ENCODE results near the gene CAMTA1.
A peak's percentile ranks its signal among the peaks of the same experiment; 100 is the strongest.

CAMTA1 gene

DNA sequence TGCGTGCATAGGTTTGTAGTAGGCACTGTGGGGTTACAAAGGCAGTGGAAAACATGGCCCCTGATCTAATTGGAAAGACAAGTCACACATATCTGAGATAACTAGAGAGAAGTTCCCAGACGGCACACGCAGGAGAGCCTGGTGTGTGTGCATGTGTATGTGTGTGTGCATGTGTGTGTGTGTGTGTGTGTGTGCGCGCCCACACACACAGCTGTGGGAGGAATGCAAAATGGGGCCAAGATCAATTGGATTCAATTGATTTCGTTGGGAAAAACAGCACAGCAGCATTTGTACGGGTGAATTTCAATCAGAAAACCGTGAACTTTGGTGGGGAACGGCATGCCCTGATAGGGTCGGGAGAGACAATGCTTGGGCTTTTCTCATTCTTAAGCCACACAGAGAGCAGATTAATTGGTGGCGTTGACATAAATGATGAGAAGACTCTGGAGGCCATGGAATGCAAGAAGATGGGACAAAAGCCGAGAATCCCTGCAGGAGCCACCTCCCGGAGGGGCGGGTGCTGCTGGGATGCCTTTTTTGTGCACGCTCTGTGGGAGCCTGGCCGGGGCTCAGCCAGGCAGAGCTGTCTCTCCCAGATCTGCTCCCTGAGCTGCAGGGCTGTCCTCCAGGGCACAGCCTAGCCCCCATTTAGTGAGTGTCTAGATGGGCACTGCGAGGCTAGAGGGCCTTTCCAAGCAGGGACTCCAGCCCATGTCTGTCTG lies 322.0 kb downstream of the CAMTA1 start:
- DNase-seq (ENCODE audit: low read depth, low spot score): no peak

DNA sequence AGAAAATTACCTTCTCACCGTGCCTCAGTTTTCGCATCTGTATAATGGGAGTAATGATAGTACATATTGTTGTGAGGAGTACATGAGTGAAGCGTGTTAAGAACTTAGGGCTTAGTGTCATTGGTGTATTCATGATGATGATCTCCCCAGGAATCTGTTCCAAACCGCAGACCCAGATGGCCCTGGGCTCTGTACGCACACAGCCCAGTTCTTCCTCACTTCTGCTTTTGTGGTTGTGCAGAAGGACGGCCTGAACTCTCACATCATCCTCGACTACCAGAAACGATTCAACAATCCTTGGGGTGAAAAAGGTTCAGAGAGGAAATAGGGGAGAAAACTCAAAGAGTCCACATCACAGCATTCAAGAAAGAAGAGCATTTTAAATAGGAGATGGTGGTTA lies 323.0 kb downstream of the CAMTA1 start:
- no peak for DNase-seq (ENCODE audit: low read depth, low spot score)

DNA sequence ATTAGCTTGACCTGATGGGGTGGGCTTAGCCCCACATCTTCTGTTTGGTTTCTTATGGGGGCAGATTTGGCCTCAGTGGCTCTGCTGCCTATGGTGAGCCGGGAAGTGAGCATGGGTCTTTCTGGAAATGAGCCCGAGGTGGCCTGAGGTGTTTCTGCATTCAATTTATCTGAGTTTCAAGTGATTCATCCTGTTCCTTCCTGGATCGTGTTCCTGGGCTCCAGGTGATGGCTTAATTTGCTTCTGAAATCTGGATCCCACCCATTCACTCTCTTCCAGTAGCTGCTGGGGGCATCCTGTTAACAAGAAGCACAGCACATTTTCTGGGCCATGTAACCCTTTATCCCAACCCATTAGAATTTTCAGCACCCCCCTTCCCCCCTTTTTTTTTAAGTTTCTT lies 324.6 kb downstream of the CAMTA1 start:
- DNase-seq (ENCODE audit: low read depth, low spot score): no peak

DNA sequence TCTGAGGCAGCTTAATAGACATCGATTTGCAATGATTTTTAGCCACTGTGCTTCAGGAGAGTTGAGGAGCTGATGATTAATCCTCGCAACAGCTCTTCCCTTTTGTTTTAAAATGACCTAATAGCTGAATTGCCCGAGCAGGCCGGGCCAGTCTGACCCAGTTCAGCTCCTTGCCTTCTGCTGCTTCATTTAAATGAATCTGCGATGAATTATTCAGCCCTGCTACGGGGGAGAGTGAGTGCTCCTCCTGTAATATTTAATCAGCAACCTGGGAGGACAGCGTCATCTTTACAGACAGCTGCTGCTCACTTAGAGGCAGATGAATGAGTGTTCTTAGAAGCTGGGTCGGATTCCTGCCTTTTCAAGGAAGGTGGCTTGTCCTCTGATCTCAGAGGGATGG lies 325.1 kb downstream of the CAMTA1 start:
- no peak for DNase-seq (ENCODE audit: low read depth, low spot score)

DNA sequence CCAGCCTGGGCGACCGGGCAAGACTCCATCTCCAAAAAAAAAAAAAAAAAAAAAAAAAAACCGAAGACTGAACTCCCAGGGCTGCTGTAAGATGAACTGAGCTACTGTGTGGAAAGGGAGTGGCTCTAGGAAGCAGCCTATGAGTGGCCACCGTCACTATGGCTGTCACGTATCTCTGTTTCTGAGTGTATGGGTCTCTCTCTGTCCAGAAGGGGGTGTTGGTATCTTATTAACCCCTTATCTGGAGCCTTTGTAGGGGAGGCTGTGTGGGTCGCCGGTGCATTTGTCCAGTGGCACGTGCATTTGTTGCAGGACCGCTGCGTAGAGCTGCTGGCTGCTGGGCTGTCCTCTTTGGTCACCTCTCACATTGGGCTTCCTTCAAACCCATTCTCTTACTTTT lies 326.6 kb downstream of the CAMTA1 start:
- DNase-seq (ENCODE audit: low read depth, low spot score): no peak

DNA sequence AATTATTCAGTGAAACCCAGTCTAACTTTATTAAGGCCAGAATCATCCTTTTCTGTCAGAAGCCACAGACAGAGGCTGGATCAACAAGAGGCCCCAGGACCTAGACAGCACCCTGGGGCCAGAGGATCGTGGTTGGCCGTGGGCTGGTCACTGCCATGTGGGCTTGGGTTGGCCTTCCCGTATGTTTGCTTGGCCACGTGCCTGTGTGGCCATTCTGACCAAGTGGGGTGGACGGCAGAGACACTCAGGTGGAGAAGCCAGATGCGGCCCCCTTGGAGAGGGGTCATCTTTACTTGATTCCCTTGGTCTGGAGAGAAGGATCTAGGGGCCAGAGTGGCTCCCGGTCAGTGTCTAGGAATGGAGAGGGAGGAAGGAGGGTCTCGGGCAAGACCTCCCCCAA lies 327.9 kb downstream of the CAMTA1 start:
- DNase-seq (ENCODE audit: low read depth, low spot score): no peak

DNA sequence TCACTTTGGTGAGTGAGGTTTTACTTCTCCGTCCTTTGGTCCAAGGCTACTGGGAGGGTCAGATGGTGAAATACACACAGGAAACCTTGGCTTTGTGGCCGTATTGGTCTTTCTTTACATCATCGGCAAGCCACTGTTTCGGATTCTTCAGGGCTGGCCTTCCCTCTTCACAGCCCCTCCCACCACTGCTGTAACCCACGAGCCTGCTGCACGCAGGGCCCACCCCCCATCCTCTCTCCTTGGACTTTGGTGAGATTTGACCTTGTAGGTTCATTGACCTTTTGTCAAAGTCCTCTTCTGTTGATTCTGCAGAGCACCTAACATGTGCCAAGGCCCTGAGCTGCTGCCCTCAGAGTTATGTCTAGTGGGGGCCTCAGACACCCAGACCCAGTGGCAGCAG lies 328.6 kb downstream of the CAMTA1 start:
- no peak for DNase-seq (ENCODE audit: low read depth, low spot score)

DNA sequence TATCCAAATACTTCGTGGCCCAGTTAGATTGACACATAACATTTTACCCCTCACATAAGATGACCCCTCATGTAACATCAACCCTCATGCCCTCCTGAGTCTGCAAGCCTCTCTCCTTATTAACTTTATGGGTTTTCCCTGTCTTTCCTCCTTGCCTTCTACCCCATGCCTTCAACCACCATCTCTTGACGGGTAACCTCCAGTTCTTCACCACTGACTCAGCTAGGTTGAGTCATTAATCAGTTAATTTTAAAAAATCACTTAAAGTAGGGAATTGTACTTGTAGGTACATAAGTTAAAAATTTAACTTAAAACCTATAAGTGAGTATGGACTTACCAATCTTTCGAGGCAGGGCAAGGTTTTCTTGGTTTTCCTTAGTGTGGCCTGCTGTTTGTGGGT lies 330.7 kb downstream of the CAMTA1 start:
- DNase-seq (ENCODE audit: low read depth, low spot score): no peak

DNA sequence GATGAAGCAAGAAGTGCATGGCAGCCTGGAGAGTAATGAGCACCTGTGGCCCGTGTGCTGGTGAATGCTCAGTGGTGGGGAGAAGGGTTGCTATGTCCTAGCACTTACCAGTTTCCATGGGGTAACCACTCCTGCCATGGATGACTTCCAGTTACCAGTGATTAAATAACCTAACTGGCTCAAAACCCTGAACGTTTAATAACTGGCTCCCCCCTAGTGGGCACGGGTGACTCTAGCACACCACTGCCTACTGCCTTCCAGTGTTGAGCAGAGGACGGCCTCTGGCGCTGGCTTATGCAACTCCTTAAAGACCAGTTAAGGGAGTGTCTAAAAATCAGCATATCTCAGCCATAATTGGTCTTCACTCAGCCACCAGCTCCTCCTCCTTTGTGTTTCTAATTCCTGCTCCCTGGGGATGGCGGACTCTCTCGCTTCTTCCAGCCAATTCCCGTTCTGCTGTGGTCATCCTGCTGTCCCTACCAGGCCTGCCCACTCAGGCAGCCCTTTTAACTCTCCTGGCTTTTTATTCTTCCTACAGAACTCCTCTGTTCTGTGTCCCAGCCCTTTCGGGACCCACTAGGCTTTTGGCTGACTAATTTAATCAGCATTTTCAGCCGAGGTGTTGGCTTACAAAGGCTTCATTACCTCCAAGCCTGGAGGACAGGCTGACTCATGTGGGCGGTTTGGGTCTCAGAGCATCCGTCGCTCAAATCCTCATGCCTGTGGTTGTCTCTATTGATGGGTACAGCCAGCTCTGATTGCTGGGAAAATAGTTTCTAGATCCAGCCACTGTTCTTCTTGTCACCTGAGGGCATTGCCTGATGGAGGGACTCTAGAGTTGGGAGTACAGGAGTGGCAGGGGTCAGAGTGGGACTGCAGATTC lies 332.4 kb downstream of the CAMTA1 start:
- peak; percentile 6 for DNase-seq (ENCODE audit: low read depth, low spot score)

DNA sequence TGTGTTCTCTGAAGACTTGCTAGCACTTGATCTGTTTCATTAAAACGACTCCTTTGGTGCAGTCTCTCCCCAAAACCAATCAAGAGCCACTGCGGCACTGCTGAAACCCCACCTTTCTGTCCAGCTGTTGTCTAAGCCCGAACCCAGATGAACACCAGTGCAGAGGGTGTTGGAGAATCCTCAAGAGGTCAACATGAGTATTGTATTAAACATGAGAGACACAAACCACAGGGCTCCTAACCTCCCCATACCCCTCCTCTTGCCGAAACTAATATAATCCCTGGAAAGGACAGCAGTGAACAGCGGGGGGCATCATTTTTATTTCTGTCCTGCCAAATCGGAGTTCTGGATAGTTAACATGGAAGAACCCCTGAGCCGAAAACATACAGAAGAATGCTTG lies 333.9 kb downstream of the CAMTA1 start:
- no peak for DNase-seq (ENCODE audit: low read depth, low spot score)

DNA sequence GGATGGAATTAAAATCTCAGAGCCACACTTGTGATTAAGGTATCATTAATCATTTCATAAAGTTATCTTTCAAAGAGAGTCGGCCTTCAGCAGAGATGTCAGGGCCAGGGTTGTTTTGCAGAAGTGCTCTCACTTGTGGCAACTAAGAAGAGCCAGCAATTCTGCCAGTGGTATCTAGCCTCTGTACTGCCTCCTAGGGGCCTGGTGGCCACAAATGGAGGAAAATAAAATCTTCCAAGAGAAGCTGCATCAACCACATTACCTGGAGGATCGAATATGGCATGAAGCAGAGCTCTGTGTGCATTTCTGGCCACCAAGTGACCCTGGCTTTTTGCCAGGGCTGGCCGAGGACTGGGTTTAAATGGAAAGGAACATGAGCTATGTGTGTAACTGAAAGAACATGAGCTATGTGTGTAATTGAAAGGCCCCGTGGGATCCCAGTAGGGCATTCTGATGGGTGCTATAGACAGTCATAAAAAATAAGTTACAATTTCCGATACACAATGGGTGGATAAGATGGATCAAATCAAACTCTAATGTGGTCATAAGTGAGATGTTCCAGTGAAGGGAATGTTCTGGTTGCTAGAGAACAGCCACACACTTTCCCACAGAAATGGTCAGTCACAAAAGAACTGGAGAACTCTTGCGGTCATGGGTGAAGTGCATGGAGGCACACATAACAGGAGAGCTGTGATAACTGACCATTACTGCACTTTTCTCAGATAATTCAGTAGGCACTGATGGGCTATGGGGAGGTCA lies 335.8 kb downstream of the CAMTA1 start:
- DNase-seq (ENCODE audit: low read depth, low spot score): no peak

DNA sequence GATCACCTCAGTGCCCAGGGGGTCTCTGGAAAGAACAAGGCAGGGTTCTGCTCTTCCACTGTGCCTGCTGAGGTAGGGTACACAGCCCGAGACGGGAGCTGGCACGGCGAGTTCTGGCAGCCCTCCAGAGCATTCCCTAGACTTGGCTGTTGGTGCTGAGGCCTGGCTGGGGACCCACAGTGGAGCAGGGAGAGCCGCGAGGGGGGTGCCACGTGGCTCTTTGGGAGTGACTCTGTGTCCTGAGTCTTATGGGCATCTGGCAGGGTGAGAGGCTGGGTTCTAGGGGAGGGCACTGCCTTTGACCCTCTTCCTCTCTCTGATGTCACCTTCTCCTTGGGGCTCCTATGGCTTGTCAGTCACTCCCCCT lies 336.4 kb downstream of the CAMTA1 start:
- no peak for DNase-seq (ENCODE audit: low read depth, low spot score)

DNA sequence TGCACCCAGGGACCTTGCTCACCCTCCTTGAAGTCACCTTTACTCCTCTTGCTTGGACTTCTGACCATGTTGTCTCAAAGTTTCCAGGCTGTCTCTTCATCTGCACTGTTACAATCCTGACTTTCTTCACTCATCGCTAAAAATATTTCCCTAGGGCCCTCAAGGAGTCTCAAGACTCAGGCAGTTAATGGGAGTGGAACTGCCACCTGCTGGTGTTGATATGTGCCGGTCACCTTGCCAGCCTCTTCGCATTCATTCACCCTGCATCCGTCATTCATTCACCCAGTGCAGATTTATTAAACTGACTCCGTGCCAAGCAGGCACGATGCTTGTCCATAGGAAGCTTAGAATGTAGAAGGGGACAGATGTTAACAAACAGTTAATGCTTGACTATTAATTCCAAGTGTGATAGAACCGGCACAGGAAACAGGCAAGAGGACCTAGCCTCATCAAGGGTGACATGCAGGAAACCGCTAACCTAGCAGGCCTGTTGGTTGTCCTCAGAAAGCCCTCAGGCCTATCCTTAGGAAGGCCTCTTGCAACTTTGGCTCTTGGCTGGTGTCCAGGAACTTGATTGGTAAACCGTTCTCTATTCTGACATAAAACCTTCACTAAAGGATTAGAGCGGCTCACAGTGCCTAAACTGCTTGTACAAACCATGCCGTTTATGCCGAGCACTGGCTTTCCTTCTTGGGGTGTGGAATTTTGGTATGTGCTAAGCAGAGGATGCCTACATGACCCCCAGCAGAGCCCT lies 342.2 kb downstream of the CAMTA1 start:
- no peak for DNase-seq (ENCODE audit: low read depth, low spot score)

DNA sequence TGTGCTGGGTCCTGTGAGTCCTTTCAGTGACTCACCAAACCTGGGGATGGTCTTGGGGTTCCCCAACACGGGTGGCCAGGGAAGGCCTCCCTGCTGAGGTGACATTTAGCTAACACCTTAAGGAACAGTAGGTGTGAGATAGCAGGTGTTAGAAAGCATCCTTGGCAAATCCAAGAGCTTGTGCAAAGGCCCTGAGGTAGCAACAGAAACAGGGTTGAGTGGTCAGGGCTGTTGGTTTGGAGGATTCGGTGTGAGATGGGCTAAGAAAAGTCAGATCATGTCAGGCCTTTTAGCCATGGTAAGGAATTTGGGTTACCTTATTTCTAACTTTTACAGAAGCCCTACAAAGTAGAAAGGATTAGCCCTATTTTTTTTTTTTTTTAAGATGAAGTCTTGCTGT lies 343.0 kb downstream of the CAMTA1 start:
- no peak for DNase-seq (ENCODE audit: low read depth, low spot score)

DNA sequence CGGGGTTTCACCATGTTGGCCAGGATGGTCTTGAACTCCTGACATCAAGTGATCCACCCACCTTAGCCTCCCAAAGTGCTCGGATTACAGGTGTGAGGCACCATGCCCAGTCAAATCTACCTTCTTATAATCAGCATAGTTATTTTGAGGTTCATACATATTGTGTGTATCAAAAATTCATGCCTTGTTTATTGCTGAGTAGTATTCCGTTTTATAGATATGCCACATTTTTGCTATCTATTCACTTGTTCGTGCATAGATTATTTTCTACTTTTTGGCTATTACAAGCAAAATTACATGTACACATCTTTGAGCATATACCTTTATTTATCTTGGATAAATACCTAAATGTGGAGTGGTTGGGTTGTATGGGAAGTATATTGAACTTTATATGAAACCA lies 344.9 kb downstream of the CAMTA1 start:
- DNase-seq (ENCODE audit: low read depth, low spot score): no peak

DNA sequence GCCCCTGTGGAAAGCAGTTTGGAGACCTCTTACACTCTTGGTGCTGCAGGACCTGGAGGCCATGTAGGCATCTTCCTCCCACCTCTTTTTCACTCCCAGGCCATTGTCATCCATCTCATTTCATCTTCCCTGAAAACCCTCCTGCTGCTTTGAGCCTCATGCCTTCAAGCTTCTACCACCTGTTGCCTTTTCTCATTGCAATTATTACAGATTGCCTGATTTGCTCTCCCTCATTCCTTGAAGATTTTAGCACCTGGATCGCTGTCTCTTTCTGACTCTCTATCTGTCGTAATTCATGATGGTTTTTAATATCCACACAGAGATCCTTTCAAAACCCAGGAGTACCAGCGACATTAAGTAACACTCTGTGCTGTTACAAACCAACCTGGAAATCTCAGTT lies 350.2 kb downstream of the CAMTA1 start:
- DNase-seq (ENCODE audit: low read depth, low spot score): no peak

DNA sequence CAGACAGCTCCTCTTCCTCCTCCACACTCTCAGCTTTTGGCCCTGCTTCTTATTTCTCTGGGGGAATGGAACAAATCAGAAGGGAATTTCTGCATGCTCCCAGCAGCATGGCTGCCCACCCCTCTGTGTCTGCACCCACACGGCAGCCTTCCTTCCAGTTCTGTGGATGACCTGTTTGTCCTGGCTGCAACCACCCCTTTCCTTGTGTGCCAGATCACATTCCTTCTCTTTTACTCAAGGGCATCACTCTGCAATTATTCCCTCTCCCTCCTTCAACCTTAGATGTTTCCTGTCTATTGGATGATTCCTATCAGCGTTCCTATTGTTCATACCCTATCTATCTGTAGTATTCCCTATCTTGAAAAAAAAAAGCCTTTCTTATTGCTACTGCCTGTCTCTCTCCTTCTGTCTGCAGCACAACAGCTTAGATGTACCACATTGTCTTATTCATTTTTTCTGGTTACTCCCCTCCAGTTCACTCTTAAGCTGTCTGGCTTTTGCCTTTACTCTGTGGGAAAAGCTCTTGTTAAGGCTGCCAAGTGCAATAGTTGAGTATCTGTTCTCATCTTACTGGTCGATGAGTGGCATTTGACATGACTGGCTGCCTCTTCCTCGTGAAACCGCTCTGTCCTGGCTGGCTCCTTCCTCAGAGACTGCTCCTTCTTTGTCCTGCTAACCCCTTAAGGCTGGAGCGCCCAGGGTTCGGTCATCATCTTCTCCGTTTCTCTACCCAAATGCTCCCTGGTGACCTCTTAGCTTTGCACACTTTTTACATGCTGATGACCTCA lies 351.1 kb downstream of the CAMTA1 start:
- DNase-seq (ENCODE audit: low read depth, low spot score): no peak

DNA sequence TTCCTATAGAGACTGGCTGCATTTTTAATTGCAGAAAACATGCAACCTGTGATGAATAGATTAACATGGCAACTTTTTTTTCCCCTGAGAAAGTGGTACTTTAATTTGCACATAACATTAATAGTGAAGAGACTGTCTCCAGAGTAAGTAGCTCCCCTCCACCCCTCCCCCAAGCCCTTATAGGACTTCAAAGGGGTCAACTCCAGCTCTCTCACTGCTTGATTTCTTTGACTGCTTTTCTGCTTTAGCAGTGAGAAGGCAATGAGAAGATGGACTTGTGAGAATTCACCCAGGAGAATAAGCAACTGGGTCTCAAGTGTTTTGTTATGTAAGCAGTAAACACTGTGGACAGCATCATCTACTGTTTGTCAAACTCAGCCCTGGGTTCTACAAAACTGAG lies 355.0 kb downstream of the CAMTA1 start:
- DNase-seq (ENCODE audit: low read depth, low spot score): no peak

DNA sequence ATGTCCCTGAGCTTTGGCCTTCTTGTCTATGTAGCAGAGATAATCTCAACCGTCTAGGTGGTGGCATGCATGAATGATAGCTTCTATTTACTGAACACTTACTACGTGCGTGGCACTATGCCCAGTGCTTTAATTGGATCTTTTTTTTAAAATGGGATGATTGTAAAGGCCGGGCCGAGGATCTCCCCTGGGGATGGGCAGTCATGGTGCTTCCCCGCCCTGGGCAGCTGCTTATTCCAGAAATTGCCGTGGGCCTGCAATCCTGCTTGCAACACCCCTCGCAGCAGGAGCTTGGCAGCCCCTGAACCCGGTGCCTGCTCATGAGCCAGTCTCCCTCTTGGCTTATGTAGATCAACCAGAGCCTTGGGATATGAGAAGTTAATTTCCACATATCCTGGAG lies 360.7 kb downstream of the CAMTA1 start:
- no peak for DNase-seq (ENCODE audit: low read depth, low spot score)

DNA sequence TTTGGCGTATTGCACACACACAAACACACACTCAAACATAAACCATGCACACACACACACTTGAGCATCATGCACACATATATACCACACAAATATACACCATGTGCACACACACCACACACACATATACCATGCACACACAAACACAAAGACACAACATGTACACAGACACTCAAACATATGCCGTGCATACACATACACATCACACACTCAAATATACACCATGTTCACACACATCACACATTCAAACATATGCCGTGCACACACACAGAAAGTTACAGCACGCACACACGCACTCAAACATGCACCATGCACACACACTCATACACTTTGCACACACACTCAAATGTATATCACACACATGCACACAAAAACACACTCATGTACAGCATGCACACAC lies 361.5 kb downstream of the CAMTA1 start:
- no peak for DNase-seq (ENCODE audit: low read depth, low spot score)

Measured in smooth muscle cell of the brain vasculature (primary cell).